ENCODE measurements around the gene FASN.

GRCh38 chr17:82061047-82061925 is 36.8 kb downstream of the FASN start:
- TF ChIP-seq CTCF (IDR thresholded peaks at IDR 0.05) (no peak), POLR2A (IDR thresholded peaks at IDR 0.05) (no peak)

Measured in Peyer's patch (tissue), 4 donors.